GM19025 (cell line): Measurements from ENCODE around the gene PHF21B.

Experiments used
- ATAC-seq: cut with Tn5 transposase; IDR thresholded peaks from one replicate; pipeline ENCODE4 v1.9.1; 2021; ENCODE audit warnings: mild to moderate bottlenecking, low read depth, moderate library complexity; ENCODE audit not compliant: unreplicated experiment

The PHF21B gene

GRCh38 chr22:44994399-44995104 is 15.3 kb downstream of the PHF21B start:
- ATAC-seq = no peak

- no peak for ATAC-seq
Observed at GRCh38 chr22:44992166-44992565, 17.6 kb downstream of the PHF21B start.

DNA sequence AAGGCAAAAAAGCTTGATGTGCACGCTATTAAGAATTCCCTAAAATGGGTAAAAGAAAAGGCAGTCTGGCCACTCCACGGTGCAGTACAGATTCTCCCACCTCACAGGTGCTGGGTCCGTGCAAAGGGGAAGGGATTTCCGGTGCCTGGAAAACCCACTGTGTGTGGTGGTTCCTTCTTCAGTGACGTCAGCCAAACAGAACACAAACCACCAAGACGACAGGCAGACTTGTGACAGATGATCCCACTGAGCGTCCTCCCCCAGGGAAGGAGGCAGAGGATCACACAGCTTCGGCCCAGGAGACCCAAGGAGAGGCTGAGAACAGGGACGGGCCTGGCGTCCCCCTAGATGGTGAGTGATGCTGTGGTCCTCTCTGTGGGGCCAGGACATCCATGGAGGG is 18.6 kb downstream of the PHF21B start:
- ATAC-seq = no peak

- no peak for ATAC-seq
Observed at GRCh38 chr22:44990810-44991209, 19.0 kb downstream of the PHF21B start.

- ATAC-seq = no peak
Observed at GRCh38 chr22:44990328-44990727, 19.5 kb downstream of the PHF21B start.

DNA sequence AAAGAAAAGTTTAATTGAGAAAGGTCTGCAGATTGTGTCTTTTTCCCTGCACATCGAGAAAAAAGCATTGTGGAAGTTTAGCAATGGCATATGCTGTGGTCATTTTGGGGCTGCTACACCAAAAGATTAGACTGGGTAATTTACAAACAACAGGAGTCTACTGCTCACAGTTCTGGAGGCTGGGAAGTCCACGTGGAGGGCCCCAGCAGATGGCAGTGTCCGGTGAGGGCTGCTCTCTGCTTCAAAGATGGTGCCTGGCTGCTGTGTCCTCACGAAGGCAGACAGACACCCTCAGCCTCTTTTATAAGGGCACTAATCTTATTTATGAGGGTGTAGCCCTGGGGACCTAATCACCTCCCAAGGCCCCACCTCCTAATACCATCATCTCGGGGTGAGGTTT is 21.1 kb downstream of the PHF21B start:
- no peak for ATAC-seq

- no peak for ATAC-seq
Observed at GRCh38 chr22:44986926-44987325, 22.9 kb downstream of the PHF21B start.

GRCh38 chr22:44985906-44986527 is 23.8 kb downstream of the PHF21B start:
- ATAC-seq = no peak

DNA sequence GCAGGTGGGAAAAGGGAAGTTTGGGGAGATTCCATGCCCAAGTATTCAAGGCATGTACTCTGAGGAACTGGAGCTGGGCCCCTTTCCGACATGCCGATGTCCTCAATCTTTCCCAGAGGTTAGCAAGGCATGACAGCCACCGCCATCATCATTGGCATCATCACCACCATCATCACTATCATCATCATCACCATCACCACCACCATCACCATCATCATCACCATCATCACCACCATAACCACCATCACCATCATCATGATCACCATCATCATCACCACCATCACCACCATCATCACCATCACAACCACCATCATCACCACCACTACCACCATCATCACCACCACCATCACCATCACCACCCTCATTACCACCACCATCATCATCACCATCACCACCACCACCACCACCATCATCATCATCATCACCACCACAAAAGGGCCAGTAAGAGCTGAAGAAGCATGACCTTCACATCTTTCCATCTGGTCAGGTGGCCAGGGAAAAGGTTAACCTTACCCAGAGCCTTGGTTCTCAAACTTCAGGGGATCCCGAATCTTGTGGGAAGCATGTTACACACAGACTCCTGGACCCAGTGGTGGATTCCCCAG is 25.8 kb downstream of the PHF21B start:
- no peak for ATAC-seq

DNA sequence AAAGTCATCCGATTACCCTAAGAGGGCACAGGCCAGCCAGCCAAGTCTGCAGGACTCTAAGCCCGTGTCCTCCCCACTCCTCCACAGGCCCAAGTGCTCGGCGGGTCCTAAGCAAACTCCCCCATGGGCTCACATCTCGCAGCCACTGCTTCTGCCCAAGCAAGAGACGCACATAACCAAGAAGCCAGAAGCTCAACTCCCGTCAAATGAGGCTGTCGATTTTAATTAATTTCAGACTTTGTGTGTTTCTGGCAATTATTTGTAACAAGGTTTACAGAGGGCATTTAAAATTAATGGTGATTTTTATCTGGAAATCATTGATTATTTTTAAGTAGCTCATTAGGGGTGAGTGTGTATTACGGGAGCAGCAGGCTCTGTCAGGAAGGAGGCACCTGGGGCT is 27.4 kb downstream of the PHF21B start:
- ATAC-seq = no peak

DNA sequence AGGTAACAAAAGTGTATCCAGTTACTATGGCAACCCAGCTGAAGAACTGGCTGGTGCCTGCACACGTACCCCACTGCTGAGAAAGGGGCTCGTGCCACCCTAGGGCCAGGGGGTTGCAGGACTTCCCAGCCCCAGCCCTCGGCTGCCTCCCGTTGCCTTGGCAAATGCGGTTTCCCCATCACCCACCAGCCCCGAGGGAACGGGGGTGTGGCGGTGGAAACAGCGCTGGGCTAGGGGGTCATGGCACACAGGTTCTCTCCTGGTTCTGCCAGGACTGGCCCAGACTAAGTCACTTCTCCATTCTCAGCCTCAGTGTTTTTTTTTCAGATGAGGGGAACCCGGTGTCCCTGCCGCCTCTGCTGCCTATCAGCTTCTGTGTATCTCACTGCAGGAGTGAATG is 27.9 kb downstream of the PHF21B start:
- ATAC-seq = no peak

DNA sequence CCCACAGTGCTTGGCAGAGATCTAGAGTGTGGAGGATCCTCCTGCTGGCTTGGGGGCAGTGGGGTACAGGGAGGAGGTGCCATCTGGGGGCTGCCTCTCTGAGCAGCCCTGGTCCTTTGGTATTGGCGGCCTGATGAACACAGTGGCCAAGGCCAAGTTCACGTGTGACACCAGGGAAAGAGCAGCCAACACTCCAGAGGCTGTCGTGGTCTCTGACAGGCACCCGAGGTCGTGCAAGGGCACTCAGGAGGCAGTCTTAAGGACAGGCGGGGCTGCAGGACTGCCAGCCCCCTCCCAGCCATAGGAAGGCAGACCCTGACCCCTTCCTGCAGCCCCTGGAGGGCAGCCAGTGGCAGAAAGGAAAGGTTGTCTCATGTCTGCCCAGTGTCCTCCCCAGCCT is 30.7 kb downstream of the PHF21B start:
- no peak for ATAC-seq

DNA sequence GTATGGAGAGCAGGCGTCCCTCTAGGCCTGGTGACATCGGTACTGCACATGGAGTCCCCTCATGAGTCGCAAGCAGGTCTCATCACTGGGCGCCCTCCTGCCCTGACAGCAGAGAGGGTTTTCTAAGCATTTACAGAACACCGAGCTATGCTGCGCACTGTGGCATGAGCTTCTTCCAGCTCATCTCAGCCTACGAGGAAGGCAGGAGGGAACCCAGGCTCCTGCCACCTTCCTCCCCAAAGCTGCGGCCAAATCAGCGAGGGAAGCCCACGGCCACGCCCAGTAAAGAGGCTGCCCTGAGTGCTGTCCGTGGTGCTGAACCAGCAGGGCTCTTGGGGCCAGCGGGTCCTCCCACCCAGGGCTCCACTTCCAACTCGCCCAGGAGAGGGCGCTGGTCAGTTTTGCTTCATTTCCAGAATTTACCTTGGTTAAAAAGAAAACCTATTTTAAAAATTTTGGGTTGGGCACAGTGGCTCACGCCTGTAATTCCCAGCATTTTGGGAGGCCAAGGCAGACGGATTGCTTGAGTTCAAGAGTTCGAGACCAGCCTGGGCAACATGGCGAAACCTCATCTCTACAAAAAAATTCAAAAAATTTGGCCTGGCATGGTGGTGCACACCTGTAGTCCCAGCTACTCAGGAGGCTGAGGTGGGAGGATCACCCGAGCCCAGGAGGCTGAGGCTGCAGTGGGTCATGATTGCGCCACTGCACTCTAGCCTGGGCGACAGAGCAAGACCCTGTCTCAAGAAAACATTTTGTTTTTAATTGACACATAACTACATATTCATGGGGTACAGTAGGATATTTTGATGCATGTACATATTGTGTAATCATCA is 34.2 kb downstream of the PHF21B start:
- ATAC-seq = no peak

DNA sequence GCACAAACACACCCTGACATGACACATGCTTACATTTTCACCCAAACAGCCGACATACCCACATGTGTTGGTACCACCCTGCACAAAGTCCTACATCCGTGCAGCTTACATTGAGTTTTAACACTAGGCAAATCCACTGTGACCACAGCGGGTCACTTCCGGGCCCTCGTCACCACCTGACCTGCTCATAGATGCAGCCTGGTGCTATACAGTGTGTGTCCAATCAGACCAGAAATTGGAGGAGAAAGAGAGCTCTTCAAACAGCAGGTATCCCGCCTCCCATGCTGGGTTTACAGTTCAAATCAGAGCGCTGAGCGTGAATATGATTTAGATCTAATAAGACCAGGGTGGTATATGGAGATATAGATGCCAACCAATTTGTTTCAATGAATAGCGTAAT is 35.4 kb downstream of the PHF21B start:
- ATAC-seq = no peak

DNA sequence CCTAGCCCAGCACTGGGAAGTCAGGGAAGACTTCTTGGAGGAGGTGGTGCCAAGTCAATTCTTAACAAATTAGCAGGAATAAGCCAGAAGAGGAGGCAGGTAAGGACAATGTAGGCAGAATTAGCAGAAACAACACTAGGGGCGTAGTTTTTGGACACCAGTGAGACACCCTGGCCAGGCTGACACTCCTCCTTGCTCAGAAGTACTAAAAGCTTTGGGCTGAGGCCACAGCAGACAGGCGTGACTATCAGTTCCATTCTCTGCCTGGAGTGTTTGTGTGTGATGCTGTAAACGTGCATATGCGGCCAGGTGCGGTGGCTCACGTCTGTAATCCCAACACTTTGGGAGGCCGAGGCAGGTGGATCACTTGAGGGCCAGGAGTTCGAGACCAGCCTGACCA is 36.0 kb downstream of the PHF21B start:
- no peak for ATAC-seq

DNA sequence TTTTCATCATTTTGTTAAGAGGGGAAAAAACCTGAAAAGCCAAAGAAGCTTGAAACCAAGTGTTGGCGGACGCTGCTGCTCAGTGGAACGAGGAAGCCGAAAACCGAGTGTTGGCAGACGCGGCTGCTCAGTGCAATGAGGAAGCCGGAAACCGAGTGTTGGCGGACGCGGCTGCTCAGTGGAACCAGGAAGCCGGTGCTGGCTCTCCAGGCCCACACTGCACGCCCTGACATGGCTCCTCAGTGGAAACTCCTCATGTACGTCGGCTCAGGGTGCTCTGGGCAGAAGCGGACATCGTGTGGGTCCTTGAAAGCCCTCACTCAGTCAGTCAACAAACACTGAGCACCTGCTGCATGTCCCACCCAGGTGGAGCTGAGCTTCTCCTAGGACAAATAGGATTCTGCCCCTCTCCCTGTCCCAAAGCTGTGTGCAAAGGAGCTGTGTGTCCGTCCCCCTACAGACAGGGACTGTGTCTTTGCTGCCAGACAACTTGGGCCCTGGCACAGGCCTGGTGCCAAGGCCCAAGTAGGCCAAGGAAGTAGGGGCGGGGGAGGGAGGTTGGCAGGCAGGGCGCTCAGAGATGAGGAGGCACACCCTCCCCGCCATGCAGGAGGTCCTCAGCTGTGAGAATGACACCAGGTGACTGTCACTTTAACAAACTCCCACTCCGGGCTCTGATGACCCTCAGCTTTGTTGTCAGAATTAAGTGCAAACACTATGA is 37.3 kb downstream of the PHF21B start:
- no peak for ATAC-seq

DNA sequence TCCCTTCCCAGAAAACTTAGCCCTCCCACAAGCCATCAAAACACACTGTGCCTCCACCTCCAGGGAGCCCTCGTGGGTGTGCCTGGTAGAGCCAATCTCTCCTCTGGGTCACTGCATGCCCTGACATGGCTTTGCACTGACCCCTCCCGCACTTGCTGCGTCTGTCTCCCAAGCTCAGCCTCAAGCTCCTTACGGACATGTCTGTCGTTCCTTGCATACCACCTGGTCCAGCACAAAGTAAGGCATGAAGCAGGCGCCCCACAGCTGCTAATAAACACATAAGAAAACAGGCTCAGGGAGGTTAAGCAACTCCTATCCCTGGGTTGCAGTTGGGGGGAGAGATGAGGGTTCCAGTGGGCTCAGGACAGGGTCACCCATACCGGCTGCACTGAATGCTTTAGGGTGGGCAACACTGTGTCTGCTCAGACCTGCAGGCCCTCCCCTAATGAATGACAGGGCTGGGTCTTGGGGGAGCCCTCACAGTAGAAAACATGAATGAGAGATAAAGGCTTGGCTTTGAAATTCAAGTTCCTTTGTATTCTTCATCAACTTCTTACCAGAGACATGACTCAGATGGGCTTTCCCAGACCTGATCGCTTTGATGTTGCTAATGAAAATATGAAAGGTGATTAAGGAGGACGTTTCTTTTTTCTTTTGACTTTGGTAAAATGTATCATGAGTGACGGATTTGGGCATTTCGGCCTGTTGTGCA is 38.0 kb downstream of the PHF21B start:
- no peak for ATAC-seq

GRCh38 chr22:44970291-44970690 is 39.5 kb downstream of the PHF21B start:
- ATAC-seq = no peak

GRCh38 chr22:44969817-44970216 is 40.0 kb downstream of the PHF21B start:
- ATAC-seq = no peak

DNA sequence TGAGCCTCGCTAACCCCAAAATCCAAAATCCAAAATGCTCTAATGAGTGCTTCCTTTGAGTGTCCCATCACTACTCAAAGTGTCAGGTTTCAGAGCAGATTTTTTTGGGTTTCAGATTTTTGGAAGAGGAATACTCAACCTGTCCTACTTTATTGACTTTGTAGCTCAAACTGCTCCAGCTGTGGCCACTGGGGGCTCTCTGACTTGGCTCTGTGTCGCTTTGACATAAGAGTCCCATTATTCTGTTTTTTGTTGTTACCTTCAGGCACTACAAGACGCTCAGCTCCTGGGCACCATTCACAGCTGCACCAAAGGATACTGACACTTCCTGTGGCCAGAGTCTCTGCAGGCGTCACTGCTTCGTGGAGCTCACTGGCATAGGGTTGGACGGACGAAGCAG is 41.1 kb downstream of the PHF21B start:
- ATAC-seq = no peak
